Measurements from ENCODE around the gene MCM3AP. TPM values are rescaled to one million over a fixed set of nuclear protein-coding genes. Genes with fewer than 3 reads are reported as not detected.

MCM3AP gene
- total and polyA plus RNA-seq, 9 of the 15 experiments (the other 6 are each of a cell fraction or from before 2014, with no cell fraction given), result 6.5 to 179 (median 69.6) TPM

DNA sequence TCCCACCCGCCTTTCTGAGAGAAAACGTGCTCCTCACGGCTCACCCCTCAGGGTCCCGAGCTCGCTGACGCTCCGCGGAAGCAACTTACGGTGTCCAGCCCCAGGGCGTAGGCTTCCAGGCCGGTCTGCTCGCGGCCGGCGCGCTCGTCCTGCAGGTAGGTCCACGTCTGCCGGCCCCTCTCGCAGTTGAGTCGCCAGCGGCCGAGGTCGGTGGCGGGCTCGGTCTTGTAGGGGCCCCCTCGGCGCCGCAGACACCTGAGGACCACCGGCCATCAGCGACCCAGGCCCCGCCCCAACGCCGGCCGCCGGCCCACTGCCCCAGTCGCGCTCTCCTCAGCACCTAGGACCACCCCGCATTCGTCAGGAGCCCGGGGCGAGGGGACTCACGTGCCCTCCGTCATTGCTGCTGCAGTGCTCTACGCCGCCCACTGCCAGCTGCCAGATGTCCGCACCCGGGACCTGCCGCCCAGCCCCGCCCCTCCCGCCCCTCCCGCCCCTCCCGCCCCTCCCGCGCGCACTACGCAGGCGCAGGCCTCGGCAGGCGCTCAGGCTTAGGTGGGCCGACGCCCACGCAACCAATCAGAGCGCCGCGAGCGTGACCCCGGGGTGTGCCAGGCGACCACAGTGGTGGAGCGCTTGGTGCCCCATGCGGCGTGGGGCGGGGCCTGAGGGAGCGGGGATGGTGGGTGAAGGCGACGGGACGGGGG, 56.9 kb downstream of the MCM3AP start, which contains the start of gene LSS (continued):
- TF ChIP-seq ZNF431 (CRISPR knock-in tag; IDR thresholded peaks at IDR 0.05), result 0 out of 2 replicates have a peak, but pooled peaks have one; percentile 24
- TF ChIP-seq, protein P1, sequence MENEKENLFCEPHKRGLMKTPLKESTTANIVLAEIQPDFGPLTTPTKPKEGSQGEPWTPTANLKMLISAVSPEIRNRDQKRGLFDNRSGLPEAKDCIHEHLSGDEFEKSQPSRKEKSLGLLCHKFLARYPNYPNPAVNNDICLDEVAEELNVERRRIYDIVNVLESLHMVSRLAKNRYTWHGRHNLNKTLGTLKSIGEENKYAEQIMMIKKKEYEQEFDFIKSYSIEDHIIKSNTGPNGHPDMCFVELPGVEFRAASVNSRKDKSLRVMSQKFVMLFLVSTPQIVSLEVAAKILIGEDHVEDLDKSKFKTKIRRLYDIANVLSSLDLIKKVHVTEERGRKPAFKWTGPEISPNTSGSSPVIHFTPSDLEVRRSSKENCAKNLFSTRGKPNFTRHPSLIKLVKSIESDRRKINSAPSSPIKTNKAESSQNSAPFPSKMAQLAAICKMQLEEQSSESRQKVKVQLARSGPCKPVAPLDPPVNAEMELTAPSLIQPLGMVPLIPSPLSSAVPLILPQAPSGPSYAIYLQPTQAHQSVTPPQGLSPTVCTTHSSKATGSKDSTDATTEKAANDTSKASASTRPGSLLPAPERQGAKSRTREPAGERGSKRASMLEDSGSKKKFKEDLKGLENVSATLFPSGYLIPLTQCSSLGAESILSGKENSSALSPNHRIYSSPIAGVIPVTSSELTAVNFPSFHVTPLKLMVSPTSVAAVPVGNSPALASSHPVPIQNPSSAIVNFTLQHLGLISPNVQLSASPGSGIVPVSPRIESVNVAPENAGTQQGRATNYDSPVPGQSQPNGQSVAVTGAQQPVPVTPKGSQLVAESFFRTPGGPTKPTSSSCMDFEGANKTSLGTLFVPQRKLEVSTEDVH (IDR thresholded peaks at IDR 0.05; ENCODE audit: low read depth, partially characterized antibody), result no peak
- no peak for TF ChIP-seq GABPA (tag; conservative IDR thresholded peaks at IDR 0.05; ENCODE audit: low read depth)
- TF ChIP-seq TAF1 (IDR thresholded peaks at IDR 0.05; ENCODE audit: control insufficient read depth, extremely low read depth, insufficient read depth, low read length, severe bottlenecking), result peak; percentile 14
- no peak for TF ChIP-seq FOXK1 (CRISPR knock-in tag; IDR thresholded peaks at IDR 0.05; ENCODE audit: borderline replicate concordance)
- TF ChIP-seq XRCC3 (IDR thresholded peaks at IDR 0.05), result no peak
- peak; percentile 43 for TF ChIP-seq TBP (optimal IDR thresholded peaks at IDR 0.05; ENCODE audit: low read depth, low read length)
- TF ChIP-seq BACH1 (tag; IDR thresholded peaks at IDR 0.05), result no peak
- TF ChIP-seq NCOA4 (IDR thresholded peaks at IDR 0.05; ENCODE audit: partially characterized antibody), result no peak
- TF ChIP-seq PURB (CRISPR knock-in tag; IDR thresholded peaks at IDR 0.05; ENCODE audit: low read depth), result no peak
- TF ChIP-seq, protein P2, sequence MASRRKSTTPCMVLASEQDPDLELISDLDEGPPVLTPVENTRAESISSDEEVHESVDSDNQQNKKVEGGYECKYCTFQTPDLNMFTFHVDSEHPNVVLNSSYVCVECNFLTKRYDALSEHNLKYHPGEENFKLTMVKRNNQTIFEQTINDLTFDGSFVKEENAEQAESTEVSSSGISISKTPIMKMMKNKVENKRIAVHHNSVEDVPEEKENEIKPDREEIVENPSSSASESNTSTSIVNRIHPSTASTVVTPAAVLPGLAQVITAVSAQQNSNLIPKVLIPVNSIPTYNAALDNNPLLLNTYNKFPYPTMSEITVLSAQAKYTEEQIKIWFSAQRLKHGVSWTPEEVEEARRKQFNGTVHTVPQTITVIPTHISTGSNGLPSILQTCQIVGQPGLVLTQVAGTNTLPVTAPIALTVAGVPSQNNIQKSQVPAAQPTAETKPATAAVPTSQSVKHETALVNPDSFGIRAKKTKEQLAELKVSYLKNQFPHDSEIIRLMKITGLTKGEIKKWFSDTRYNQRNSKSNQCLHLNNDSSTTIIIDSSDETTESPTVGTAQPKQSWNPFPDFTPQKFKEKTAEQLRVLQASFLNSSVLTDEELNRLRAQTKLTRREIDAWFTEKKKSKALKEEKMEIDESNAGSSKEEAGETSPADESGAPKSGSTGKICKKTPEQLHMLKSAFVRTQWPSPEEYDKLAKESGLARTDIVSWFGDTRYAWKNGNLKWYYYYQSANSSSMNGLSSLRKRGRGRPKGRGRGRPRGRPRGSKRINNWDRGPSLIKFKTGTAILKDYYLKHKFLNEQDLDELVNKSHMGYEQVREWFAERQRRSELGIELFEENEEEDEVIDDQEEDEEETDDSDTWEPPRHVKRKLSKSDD (conservative IDR thresholded peaks at IDR 0.05; ENCODE audit: low read length), result no peak
- TF ChIP-seq, protein P3, sequence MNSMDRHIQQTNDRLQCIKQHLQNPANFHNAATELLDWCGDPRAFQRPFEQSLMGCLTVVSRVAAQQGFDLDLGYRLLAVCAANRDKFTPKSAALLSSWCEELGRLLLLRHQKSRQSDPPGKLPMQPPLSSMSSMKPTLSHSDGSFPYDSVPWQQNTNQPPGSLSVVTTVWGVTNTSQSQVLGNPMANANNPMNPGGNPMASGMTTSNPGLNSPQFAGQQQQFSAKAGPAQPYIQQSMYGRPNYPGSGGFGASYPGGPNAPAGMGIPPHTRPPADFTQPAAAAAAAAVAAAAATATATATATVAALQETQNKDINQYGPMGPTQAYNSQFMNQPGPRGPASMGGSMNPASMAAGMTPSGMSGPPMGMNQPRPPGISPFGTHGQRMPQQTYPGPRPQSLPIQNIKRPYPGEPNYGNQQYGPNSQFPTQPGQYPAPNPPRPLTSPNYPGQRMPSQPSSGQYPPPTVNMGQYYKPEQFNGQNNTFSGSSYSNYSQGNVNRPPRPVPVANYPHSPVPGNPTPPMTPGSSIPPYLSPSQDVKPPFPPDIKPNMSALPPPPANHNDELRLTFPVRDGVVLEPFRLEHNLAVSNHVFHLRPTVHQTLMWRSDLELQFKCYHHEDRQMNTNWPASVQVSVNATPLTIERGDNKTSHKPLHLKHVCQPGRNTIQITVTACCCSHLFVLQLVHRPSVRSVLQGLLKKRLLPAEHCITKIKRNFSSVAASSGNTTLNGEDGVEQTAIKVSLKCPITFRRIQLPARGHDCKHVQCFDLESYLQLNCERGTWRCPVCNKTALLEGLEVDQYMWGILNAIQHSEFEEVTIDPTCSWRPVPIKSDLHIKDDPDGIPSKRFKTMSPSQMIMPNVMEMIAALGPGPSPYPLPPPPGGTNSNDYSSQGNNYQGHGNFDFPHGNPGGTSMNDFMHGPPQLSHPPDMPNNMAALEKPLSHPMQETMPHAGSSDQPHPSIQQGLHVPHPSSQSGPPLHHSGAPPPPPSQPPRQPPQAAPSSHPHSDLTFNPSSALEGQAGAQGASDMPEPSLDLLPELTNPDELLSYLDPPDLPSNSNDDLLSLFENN (IDR thresholded peaks at IDR 0.05; ENCODE audit: low read depth in 2 of 2, low read length in 2 of 2), result no peak
- peak; percentile 95 for TF ChIP-seq SAP30 (IDR thresholded peaks at IDR 0.05; ENCODE audit: borderline replicate concordance, insufficient read depth, low read depth, low read length, poor library complexity, severe bottlenecking)
- TF ChIP-seq BHLHE40 (IDR thresholded peaks at IDR 0.05; ENCODE audit: low read length), result peak; percentile 96
- TF ChIP-seq HMG20A (CRISPR knock-in tag; conservative IDR thresholded peaks at IDR 0.05), result no peak
- TF ChIP-seq, protein P4, sequence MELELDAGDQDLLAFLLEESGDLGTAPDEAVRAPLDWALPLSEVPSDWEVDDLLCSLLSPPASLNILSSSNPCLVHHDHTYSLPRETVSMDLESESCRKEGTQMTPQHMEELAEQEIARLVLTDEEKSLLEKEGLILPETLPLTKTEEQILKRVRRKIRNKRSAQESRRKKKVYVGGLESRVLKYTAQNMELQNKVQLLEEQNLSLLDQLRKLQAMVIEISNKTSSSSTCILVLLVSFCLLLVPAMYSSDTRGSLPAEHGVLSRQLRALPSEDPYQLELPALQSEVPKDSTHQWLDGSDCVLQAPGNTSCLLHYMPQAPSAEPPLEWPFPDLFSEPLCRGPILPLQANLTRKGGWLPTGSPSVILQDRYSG (tag; conservative IDR thresholded peaks at IDR 0.05; ENCODE audit: low read depth), result no peak
- TF ChIP-seq ZNF184 (CRISPR knock-in tag; IDR thresholded peaks at IDR 0.05), result no peak

All from K562 (cell line).